HL-60 (cell line): Measurements from ENCODE around the gene CRISP2.

Source experiments
- DNase-seq, 2 experiments: peaks; one replicate each; pipeline ENCODE4 v3.0.0-alpha.2; 2010 to 2020; ENCODE audit warnings: low read depth in 1 of 2, low spot score in 1 of 2
- H3K27ac ChIP-seq: fragments of 250-450 bp; sonication (Bioruptor Pico); replicated peaks from 2 replicates; pipeline ENCODE4 v1.5.1; 2020; ENCODE audit warnings: mild to moderate bottlenecking, moderate library complexity
- H3K27me3 ChIP-seq: fragments of 250-450 bp; sonication (Bioruptor Pico); 2 replicates; pipeline ENCODE4 v1.5.1; 2021; ENCODE audit warnings: mild to moderate bottlenecking, moderate library complexity; ENCODE audit not compliant: insufficient read depth, poor library complexity, severe bottlenecking
- H3K4me3 ChIP-seq: replicated peaks from 2 replicates; pipeline ENCODE4 v1.5.1; 2011; ENCODE audit warnings: mild to moderate bottlenecking, control low read depth, low read length; ENCODE audit not compliant: insufficient read depth
- GABPA ChIP-seq: IDR thresholded peaks from 2 replicates; pipeline ENCODE4 v1.6.1; 2012; ENCODE audit warnings: low read depth
- POLR2AphosphoS5 ChIP-seq: IDR thresholded peaks from 2 replicates; pipeline ENCODE4 v1.6.1; 2012; ENCODE audit warnings: low read depth
- SPI1 ChIP-seq: IDR thresholded peaks from 2 replicates; pipeline ENCODE4 v1.6.1; 2012; ENCODE audit warnings: low read depth, mild to moderate bottlenecking, borderline replicate concordance
- TF ChIP-seq, protein P1 (sequence below): IDR thresholded peaks from one replicate; pipeline ENCODE4 v1.5.1; 2011; ENCODE audit warnings: low read length, control low read depth, inconsistent platforms; ENCODE audit not compliant: insufficient read depth
- TF ChIP-seq, protein P2 (sequence below): IDR thresholded peaks from 2 replicates; pipeline ENCODE4 v1.6.1; 2012; ENCODE audit warnings: low read depth; ENCODE audit not compliant: insufficient replicate concordance

Gene CRISP2

DNA sequence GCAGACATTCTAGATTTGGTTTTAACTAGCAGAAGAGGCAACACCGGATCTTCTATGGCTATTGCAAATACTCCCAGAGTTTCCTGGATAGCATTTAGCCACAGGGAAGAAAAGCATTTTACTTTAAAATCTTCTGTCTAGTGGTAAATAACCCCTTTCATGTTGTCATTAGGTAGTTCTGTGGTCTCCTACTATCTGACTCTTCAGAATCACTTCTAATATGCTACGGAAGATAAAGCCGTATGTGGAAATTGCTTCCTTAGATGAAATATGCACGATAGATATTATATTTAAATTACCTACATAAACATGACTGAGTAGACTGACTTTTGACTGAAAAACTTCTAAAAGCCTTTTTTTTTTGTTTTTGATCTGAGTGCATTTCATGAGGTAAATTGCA, 30.1 kb upstream of the CRISP2 start:
- DNase-seq: no peak
- TF ChIP-seq GABPA (no peak), POLR2AphosphoS5 (no peak), SPI1 (no peak)
- TF ChIP-seq, protein P1, sequence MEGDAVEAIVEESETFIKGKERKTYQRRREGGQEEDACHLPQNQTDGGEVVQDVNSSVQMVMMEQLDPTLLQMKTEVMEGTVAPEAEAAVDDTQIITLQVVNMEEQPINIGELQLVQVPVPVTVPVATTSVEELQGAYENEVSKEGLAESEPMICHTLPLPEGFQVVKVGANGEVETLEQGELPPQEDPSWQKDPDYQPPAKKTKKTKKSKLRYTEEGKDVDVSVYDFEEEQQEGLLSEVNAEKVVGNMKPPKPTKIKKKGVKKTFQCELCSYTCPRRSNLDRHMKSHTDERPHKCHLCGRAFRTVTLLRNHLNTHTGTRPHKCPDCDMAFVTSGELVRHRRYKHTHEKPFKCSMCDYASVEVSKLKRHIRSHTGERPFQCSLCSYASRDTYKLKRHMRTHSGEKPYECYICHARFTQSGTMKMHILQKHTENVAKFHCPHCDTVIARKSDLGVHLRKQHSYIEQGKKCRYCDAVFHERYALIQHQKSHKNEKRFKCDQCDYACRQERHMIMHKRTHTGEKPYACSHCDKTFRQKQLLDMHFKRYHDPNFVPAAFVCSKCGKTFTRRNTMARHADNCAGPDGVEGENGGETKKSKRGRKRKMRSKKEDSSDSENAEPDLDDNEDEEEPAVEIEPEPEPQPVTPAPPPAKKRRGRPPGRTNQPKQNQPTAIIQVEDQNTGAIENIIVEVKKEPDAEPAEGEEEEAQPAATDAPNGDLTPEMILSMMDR: no peak
- TF ChIP-seq, protein P2, sequence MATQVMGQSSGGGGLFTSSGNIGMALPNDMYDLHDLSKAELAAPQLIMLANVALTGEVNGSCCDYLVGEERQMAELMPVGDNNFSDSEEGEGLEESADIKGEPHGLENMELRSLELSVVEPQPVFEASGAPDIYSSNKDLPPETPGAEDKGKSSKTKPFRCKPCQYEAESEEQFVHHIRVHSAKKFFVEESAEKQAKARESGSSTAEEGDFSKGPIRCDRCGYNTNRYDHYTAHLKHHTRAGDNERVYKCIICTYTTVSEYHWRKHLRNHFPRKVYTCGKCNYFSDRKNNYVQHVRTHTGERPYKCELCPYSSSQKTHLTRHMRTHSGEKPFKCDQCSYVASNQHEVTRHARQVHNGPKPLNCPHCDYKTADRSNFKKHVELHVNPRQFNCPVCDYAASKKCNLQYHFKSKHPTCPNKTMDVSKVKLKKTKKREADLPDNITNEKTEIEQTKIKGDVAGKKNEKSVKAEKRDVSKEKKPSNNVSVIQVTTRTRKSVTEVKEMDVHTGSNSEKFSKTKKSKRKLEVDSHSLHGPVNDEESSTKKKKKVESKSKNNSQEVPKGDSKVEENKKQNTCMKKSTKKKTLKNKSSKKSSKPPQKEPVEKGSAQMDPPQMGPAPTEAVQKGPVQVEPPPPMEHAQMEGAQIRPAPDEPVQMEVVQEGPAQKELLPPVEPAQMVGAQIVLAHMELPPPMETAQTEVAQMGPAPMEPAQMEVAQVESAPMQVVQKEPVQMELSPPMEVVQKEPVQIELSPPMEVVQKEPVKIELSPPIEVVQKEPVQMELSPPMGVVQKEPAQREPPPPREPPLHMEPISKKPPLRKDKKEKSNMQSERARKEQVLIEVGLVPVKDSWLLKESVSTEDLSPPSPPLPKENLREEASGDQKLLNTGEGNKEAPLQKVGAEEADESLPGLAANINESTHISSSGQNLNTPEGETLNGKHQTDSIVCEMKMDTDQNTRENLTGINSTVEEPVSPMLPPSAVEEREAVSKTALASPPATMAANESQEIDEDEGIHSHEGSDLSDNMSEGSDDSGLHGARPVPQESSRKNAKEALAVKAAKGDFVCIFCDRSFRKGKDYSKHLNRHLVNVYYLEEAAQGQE: no peak
- no peak overlapping the region for H3K4me3 ChIP-seq
- H3K27ac ChIP-seq: no peak overlapping the region
- H3K27me3 ChIP-seq: no peaks in the 10 kb centered on the region

DNA sequence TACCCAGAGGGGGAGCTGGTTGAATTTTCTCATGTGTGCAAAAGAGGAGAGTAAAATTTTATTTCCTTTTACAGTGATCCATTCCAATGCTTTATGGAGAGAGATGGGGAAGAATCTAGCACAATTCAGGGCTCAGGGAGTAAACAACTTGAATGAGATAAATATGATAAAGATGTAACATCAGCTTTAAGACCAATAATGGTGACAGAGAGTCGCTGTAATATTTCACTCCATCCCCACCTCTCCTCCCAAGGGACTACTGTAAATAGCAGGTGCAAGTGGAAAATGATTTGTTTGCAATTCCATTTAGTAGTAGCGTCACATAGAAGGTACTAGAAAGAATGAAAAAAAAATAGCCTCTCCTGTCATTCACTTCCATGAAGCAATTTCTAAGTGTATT, 26.1 kb upstream of the CRISP2 start:
- no peak overlapping the region for H3K27ac ChIP-seq
- no peak for DNase-seq
- H3K4me3 ChIP-seq: no peak overlapping the region
- H3K27me3 ChIP-seq: no peaks in the 10 kb centered on the region
- TF ChIP-seq, protein P2: no peak
- TF ChIP-seq GABPA (no peak), SPI1 (no peak), POLR2AphosphoS5 (no peak)
- TF ChIP-seq, protein P1: no peak

DNA sequence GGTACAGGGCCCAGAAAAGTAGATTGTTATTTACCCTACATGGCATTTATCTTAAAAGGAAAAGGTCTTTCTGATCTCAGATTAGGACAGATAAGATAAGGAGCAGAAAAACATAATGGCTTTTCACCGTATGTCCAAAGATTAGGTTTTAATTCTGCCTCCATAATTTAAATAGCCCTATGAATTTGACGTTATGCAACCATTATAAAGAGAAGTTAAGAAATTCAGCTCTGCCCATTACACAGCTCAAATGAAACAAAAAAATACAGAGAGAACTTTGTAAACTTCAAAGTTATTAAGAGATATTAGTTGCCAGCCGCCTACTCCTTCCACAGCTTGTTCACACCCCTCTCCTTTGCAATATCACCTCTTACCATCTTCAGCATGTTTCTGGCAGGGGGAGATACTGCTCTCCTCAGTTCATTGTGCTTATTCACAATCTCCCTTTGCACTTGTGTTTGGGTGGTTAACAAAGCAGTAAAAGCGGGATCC, 22.7 kb upstream of the CRISP2 start:
- no peak overlapping the region for H3K4me3 ChIP-seq
- TF ChIP-seq, protein P2: no peak
- TF ChIP-seq, protein P1: no peak
- TF ChIP-seq POLR2AphosphoS5: no peak
- TF ChIP-seq GABPA: no peak
- no peak for TF ChIP-seq SPI1
- no peak for DNase-seq
- no peak overlapping the region for H3K27ac ChIP-seq
- H3K27me3 ChIP-seq: no peaks in the 10 kb centered on the region
